MG63 (cell line): ENCODE data around the gene NPIPA5. TPM values are rescaled to one million over a fixed set of nuclear protein-coding genes. Genes with fewer than 3 reads are reported as not detected.
"Not testable (repeated sequence)": the region's sequence is repeated elsewhere in the genome, so short reads cannot be mapped to it uniquely, and the experiment has no call there.

Source experiments
- DNase-seq: peaks from one replicate; pipeline ENCODE4 v3.0.0-alpha.2; 2020
- H3K27me3 ChIP-seq: fragments of 250-450 bp; sonication (Bioruptor Pico); 2 replicates; pipeline ENCODE4 v1.5.1; 2020; ENCODE audit warnings: mild to moderate bottlenecking, moderate library complexity
- H3K36me3 ChIP-seq: fragments of 250-450 bp; sonication (Bioruptor Pico); 2 replicates; pipeline ENCODE4 v1.5.1; 2020; ENCODE audit warnings: mild to moderate bottlenecking, moderate library complexity
- H3K4me3 ChIP-seq: fragments of 250-450 bp; sonication (Bioruptor Pico); 2 replicates; pipeline ENCODE4 v1.5.1; 2020; ENCODE audit warnings: mild to moderate bottlenecking, moderate library complexity
- H3K9me3 ChIP-seq: fragments of 250-450 bp; sonication (Bioruptor Pico); 2 replicates; pipeline ENCODE4 v1.5.1; 2020; ENCODE audit warnings: mild to moderate bottlenecking, moderate library complexity
- total RNA-seq: library from RNA; depleted of rRNA; stranded (reverse); fragments of >200 nt; shearing (Covaris generic); gene quantifications from 2 replicates; pipeline ENCODE4 v1.2.3, GENCODE V29; 2014; ENCODE audit warnings: low replicate concordance; rRNA removed

Gene NPIPA5
- total RNA-seq, result 2.1 and 16.7 TPM in 2 replicates

GRCh38 chr16:15378194-15378593, at the start of gene NPIPA5:
NPIPA5 (minus strand) TSS chr16:15378294; CDS start chr16:15378294, 0 bp downstream.
- not testable (repeated sequence) for H3K27me3 ChIP-seq, H3K36me3 ChIP-seq, H3K9me3 ChIP-seq, H3K4me3 ChIP-seq, DNase-seq

DNA sequence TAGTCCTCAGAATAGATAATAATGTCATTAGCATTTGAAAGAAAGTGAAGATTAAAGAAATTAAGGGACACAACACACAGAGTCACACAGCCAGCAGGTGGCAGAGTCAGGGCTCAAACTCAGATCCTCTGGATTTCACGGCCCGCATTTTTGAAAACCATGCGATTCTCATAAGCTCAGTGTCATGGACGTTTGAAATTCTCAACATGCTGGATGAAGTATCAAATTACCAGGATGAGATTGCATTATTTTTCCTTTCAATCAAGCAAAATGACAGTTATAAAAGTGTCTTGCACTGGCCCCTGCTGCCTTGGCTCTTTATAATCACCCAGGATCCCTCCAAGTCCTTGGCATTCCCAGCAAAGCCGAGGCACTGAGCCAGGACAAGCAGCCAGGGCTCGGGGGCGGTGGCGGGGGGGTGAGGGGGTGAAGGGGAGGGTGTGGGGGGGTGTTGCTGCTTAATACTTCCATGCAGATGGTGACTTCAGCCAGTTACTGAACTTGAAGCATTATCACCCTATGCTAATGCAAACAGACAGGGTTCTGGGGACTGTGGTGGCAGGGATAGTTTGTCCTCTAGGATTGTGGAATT, 49.6 kb upstream of the NPIPA5 start:
- Histone ChIP-seq H3K9me3 (no peaks in the 10 kb centered on the region), H3K27me3 (no peaks in the 10 kb centered on the region; the same call in 1 of the 2 replicates), H3K4me3 (no peak overlapping the region), H3K36me3 (no peaks in the 10 kb centered on the region)
- DNase-seq, result peak; percentile 80

DNA sequence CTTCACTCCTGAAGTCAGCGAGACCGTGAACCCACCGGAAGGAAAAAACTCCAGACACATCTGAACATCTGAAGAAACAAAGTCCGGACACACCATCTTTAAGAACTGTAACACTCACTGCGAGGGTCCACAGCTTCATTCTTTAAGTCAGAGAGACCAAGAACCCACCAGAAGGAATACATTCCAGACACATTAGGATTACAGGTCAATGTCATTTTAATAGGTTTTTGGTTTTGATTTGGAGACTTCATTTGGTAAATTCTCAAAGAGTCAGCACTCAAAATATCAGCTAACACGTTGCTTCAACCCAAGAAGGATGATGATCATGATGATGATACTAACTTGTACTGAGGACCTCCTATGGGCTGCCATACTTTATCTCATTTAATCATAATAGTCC, 48.7 kb upstream of the NPIPA5 start:
- Histone ChIP-seq H3K36me3 (no peaks in the 10 kb centered on the region), H3K4me3 (no peak overlapping the region), H3K9me3 (no peaks in the 10 kb centered on the region), H3K27me3 (no peaks in the 10 kb centered on the region; the same call in 1 of the 2 replicates)
- no peak for DNase-seq

DNA sequence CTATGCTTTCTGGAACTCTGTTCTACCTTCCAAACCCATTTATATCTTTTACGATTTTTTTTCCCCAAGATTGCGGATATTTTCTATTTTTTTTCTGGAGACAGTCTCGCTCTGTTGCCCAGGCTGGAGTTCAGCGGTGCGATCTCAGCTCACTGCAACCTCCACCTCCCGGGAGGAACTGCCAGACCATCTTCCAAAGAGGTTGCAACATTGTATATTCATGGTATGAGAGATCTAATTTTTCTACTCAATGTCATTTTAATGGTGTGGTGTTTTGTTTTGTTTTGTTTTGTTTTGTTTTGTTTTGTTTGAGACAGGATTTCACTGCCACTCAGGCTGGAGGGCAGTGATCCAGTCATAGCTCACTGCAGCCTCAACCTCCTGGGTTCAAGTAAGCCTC, 47.8 kb upstream of the NPIPA5 start:
- H3K27me3 ChIP-seq, result no peaks in the 10 kb centered on the region; the same call in 1 of the 2 replicates

DNA sequence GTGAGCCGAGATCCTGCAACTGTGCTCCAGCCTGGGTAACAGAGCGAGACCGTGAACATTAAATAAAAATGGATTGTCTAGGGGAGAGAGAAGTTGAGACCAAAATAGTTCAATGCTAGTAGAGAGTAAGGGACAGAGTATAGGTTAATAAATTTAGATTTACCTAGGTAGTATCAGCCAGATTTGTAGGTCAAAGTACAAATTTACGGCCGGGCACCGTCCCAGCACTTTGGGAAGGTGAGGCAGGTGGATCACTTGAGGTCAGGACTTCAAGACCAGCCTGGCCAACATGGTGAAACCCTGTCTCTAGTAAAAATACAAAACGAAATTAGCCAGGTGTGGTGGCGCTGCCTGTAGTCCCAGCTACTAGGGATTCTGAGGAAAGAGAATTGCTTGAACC, 44.1 kb upstream of the NPIPA5 start:
- no peaks in the 10 kb centered on the region for H3K36me3 ChIP-seq
- no peaks in the 10 kb centered on the region for H3K9me3 ChIP-seq
- H3K4me3 ChIP-seq, result no peak overlapping the region
- no peaks in the 10 kb centered on the region; the same call in 1 of the 2 replicates for H3K27me3 ChIP-seq
- DNase-seq, result no peak

More for the DNA sequence above, 47.8 kb upstream of the NPIPA5 start:
- Histone ChIP-seq H3K4me3 (no peak overlapping the region), H3K9me3 (no peaks in the 10 kb centered on the region), H3K36me3 (no peaks in the 10 kb centered on the region)
- DNase-seq, result no peak

GRCh38 chr16:15421696-15422095, 43.6 kb upstream of the NPIPA5 start:
- H3K36me3 ChIP-seq, H3K27me3 ChIP-seq, H3K9me3 ChIP-seq, H3K4me3 ChIP-seq, DNase-seq: not testable (repeated sequence)

GRCh38 chr16:15418206-15418605, 40.1 kb upstream of the NPIPA5 start:
- DNase-seq, result peak; percentile 54
- Histone ChIP-seq H3K36me3 (no peaks in the 10 kb centered on the region), H3K9me3 (no peaks in the 10 kb centered on the region), H3K27me3 (no peaks in the 10 kb centered on the region), H3K4me3 (no peak overlapping the region)

GRCh38 chr16:15417197-15417596, 39.1 kb upstream of the NPIPA5 start:
- H3K4me3 ChIP-seq, result no peak overlapping the region
- no peak for DNase-seq
- no peaks in the 10 kb centered on the region for H3K36me3 ChIP-seq
- no peaks in the 10 kb centered on the region for H3K27me3 ChIP-seq
- no peaks in the 10 kb centered on the region for H3K9me3 ChIP-seq

DNA sequence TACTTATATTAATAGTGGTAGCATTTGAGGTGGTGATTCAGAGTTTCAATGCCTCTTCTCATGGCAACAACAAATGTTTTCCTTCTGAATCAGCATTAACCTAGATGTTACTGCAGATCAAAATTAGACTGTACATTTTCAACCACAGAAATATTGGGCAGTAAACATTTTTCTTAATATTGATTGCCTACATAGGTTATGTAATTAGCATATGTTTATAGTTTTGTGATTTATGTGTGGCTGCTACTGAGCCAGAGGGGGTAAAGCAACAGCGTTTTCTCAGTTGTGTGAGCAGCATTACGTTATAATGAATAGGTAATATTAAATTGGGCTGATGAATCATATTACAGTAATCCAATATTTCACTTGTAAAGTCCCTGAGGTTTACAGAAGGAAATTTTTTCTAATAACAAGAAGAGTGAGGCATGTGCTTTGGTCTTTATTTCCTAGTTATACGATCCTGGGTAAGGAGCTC, 37.5 kb upstream of the NPIPA5 start:
- no peak for DNase-seq
- Histone ChIP-seq H3K9me3 (no peaks in the 10 kb centered on the region), H3K36me3 (no peaks in the 10 kb centered on the region), H3K27me3 (no peaks in the 10 kb centered on the region), H3K4me3 (no peak overlapping the region)

DNA sequence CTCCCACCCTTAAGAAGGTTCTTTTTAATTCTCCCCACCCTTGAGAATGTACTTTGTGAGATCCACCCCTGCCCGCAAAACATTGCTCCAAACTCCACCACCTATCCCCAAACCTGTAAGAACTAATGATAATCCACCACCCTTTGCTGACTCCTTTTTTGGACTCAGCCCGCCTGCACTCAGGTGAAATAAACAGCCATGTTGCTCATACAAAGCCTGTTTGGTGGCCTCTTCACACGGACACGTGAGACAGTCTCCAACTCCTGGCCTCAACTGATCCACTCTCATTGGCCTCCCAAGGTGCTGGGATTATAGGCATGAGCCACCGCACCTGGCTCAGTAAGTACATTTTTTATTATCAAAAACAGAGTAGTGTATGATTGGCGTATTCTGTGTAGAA, 31.4 kb upstream of the NPIPA5 start:
- not testable (repeated sequence) for H3K9me3 ChIP-seq, H3K27me3 ChIP-seq, H3K36me3 ChIP-seq, DNase-seq, H3K4me3 ChIP-seq

- DNase-seq, H3K36me3 ChIP-seq, H3K27me3 ChIP-seq, H3K4me3 ChIP-seq, H3K9me3 ChIP-seq: not testable (repeated sequence)
Measured at GRCh38 chr16:15407756-15408155, 29.7 kb upstream of the NPIPA5 start.

DNA sequence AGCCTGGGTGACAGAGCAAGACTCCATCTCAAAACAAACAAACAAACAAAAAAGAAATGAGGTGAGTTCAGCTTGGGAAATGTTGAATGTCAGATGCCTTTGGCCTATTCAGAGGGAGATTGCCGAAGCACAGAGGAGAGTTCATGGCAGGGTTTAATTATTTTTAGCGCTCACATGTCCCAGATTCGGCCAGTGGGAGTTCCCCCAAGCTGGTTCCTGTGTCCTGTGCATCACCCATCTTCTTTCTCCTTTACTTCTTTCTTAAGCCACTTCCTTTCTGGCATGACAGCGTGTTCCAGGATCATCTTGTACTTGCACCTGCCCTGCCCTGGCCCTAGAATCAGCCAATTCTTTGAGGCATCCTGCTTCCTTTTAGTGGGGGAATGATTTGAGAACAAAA, 26.7 kb upstream of the NPIPA5 start:
- H3K27me3 ChIP-seq, result no peaks in the 10 kb centered on the region
- no peak overlapping the region for H3K4me3 ChIP-seq
- DNase-seq, result no peak
- no peaks in the 10 kb centered on the region for H3K9me3 ChIP-seq
- H3K36me3 ChIP-seq, result no peaks in the 10 kb centered on the region

GRCh38 chr16:15404091-15404490, 26.0 kb upstream of the NPIPA5 start:
- DNase-seq, H3K36me3 ChIP-seq, H3K27me3 ChIP-seq, H3K4me3 ChIP-seq, H3K9me3 ChIP-seq: not testable (repeated sequence)

- no peak for DNase-seq
Measured at GRCh38 chr16:15403392-15403995, 25.4 kb upstream of the NPIPA5 start.

GRCh38 chr16:15401972-15402371, 23.9 kb upstream of the NPIPA5 start:
- no peak for DNase-seq
- Histone ChIP-seq H3K9me3 (no peaks in the 10 kb centered on the region), H3K27me3 (no peaks in the 10 kb centered on the region), H3K36me3 (no peaks in the 10 kb centered on the region), H3K4me3 (no peak overlapping the region)

More at GRCh38 chr16:15403392-15403995, 25.4 kb upstream of the NPIPA5 start:
- no peaks in the 10 kb centered on the region for H3K27me3 ChIP-seq
- no peaks in the 10 kb centered on the region for H3K36me3 ChIP-seq
- no peaks in the 10 kb centered on the region for H3K9me3 ChIP-seq
- no peak overlapping the region for H3K4me3 ChIP-seq

- H3K9me3 ChIP-seq, H3K27me3 ChIP-seq, H3K36me3 ChIP-seq, H3K4me3 ChIP-seq, DNase-seq: not testable (repeated sequence)
Measured at GRCh38 chr16:15400314-15400713, 22.2 kb upstream of the NPIPA5 start.

GRCh38 chr16:15399317-15399716, 21.2 kb upstream of the NPIPA5 start:
- Histone ChIP-seq H3K9me3 (no peaks in the 10 kb centered on the region), H3K27me3 (no peaks in the 10 kb centered on the region), H3K36me3 (no peaks in the 10 kb centered on the region), H3K4me3 (no peak overlapping the region)
- DNase-seq, result no peak
